HG03439 (cell line): ENCODE data around the gene RERE.
A peak's percentile ranks its signal among the peaks of the same experiment; 100 is the strongest.
"Not testable (repeated sequence)": the region's sequence is repeated elsewhere in the genome, so short reads cannot be mapped to it uniquely, and the experiment has no call there.

ENCODE experiments used
- ATAC-seq: cut with Tn5 transposase; IDR thresholded peaks from one replicate; pipeline ENCODE4 v1.9.1; 2021; ENCODE audit warnings: mild to moderate bottlenecking, moderate library complexity; ENCODE audit not compliant: unreplicated experiment

RERE gene

GRCh38 chr1:8619917-8620502 is 197.4 kb downstream of the RERE start:
- not testable (repeated sequence) for ATAC-seq

- ATAC-seq: not testable (repeated sequence)
Observed at GRCh38 chr1:8619419-8619818, 198.0 kb downstream of the RERE start.

- not testable (repeated sequence) for ATAC-seq
Observed at GRCh38 chr1:8616791-8617190, 200.6 kb downstream of the RERE start.

- not testable (repeated sequence) for ATAC-seq
Observed at GRCh38 chr1:8611634-8612515, 205.6 kb downstream of the RERE start.

- ATAC-seq: no peak
Observed at GRCh38 chr1:8607906-8608305, 209.5 kb downstream of the RERE start.

GRCh38 chr1:8604041-8604945 is 213.1 kb downstream of the RERE start:
- ATAC-seq: peak; percentile 75

GRCh38 chr1:8603220-8603616 is 214.2 kb downstream of the RERE start:
- no peak for ATAC-seq

GRCh38 chr1:8602471-8603219 is 214.8 kb downstream of the RERE start:
- ATAC-seq: no peak

- ATAC-seq: no peak
Observed at GRCh38 chr1:8600336-8600735, 217.1 kb downstream of the RERE start.

GRCh38 chr1:8599646-8600212 is 217.7 kb downstream of the RERE start:
- no peak for ATAC-seq

- ATAC-seq: no peak
Observed at GRCh38 chr1:8598783-8599182, 218.7 kb downstream of the RERE start.

- ATAC-seq: no peak
Observed at GRCh38 chr1:8598060-8598724, 219.2 kb downstream of the RERE start.

GRCh38 chr1:8597455-8597854 is 220.0 kb downstream of the RERE start:
- no peak for ATAC-seq

GRCh38 chr1:8595941-8596340 is 221.5 kb downstream of the RERE start:
- no peak for ATAC-seq

- no peak for ATAC-seq
Observed at GRCh38 chr1:8595332-8595731, 222.1 kb downstream of the RERE start.

GRCh38 chr1:8593292-8593691 is 224.1 kb downstream of the RERE start:
- ATAC-seq: not testable (repeated sequence)

GRCh38 chr1:8591569-8591968 is 225.9 kb downstream of the RERE start:
- no peak for ATAC-seq

- no peak for ATAC-seq
Observed at GRCh38 chr1:8590721-8591351, 226.6 kb downstream of the RERE start.

GRCh38 chr1:8589571-8589970 is 227.9 kb downstream of the RERE start:
- ATAC-seq: no peak
